Measurements from ENCODE around the gene GPR26. TPM values are rescaled to one million over a fixed set of nuclear protein-coding genes. Genes with fewer than 3 reads are reported as not detected.

The GPR26 gene
- total RNA-seq, 1 donor, result under 0.01 TPM

DNA sequence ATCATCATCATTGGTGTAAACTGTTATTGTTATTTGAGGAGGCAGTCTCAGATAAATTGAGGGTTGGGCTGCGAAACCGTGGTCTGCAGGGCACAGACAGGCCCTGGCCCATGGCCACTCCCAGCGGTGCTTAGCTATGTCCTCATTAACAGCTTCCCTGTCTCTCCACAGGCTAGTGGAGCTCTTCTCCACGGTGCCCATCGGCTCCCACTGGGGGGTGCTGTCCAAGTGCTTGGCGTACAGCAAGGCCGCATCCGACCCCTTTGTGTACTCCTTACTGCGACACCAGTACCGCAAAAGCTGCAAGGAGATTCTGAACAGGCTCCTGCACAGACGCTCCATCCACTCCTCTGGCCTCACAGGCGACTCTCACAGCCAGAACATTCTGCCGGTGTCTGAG lies 21.6 kb downstream of the GPR26 start:
- DNase-seq (ENCODE audit: low read depth), result no peak
- TF ChIP-seq, protein P1, sequence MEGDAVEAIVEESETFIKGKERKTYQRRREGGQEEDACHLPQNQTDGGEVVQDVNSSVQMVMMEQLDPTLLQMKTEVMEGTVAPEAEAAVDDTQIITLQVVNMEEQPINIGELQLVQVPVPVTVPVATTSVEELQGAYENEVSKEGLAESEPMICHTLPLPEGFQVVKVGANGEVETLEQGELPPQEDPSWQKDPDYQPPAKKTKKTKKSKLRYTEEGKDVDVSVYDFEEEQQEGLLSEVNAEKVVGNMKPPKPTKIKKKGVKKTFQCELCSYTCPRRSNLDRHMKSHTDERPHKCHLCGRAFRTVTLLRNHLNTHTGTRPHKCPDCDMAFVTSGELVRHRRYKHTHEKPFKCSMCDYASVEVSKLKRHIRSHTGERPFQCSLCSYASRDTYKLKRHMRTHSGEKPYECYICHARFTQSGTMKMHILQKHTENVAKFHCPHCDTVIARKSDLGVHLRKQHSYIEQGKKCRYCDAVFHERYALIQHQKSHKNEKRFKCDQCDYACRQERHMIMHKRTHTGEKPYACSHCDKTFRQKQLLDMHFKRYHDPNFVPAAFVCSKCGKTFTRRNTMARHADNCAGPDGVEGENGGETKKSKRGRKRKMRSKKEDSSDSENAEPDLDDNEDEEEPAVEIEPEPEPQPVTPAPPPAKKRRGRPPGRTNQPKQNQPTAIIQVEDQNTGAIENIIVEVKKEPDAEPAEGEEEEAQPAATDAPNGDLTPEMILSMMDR (IDR thresholded peaks at IDR 0.05; ENCODE audit: insufficient read depth, low read length), result no peak

DNA sequence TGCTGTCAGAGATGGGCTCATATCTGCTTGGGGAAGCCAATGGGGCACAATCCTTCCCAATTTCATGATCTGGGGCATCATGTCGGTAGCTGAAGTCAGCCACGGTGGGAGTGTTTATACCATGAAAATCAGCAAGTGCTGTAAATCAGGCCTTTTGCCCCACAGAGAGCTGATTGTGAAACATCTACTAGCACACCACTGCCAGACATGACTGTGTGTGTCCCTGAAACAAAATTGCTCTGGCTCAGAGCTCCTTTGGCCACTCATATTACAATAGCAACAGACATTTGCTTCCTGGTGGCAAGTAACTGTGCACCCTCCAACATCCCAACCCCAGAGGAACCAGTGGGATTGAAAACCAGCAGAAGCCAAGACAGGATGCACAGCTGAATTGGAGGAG lies 23.7 kb downstream of the GPR26 start:
- TF ChIP-seq, protein P1 (IDR thresholded peaks at IDR 0.05; ENCODE audit: insufficient read depth, low read length), result no peak
- DNase-seq (ENCODE audit: low read depth), result no peak
- no peak overlapping the region for H3K4me3 ChIP-seq (ENCODE audit: low read depth, low read length)

More for the DNA sequence above, 21.6 kb downstream of the GPR26 start:
- H3K4me3 ChIP-seq (ENCODE audit: low read depth, low read length), result no peak overlapping the region

DNA sequence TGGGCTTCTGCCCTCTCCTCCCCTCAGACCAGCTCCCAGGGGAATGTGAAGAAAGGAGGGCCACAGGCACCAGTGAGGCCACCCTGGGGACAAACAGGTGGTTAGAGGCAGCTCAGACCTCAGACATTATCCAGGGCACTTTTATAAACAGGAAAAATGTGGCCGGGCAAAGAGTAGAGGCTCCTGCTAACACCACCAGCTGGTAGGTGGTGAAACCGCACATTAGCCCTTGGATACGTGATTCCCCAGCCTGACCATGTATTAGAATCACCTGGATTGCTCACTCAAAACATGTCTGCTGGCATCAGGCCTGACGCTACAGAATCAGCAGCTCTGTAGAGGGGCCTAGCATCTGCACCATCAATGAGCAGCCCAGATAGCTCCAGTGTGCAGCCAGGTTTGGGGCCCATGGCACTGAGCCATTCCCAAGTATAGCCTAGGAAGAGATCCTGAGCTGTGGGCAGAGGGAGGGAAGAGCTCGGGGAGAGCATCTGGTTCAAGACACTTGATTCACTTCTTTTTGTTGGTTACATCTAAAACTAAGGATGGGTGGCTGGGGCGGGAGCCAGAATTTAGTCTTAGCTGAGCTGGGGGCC lies 37.1 kb downstream of the GPR26 start:
- no peak for DNase-seq (ENCODE audit: low read depth)
- TF ChIP-seq, protein P1 (IDR thresholded peaks at IDR 0.05; ENCODE audit: insufficient read depth, low read length), result no peak
- H3K4me3 ChIP-seq (ENCODE audit: low read depth, low read length), result no peak overlapping the region

DNA sequence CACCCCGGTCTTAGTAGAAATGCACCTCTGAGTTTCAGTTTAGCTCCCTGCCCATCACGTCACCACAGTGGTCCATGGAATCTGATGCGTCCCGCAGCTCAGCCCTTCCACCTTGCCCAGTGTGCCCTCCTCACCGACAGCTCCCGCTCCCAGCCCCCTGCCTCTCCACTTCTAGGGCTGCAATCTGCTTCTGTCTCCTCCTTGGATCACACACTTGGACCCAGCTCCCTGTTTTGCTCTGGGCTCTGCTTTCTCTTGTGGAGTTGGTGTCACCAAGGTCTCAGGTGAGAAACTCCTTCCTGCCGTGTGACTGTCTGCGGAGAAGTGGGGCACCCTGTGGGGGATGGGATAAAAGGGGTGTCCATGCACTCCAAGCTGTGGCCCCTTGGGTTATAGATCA lies 37.9 kb downstream of the GPR26 start:
- H3K4me3 ChIP-seq (ENCODE audit: low read depth, low read length), result no peak overlapping the region
- DNase-seq (ENCODE audit: low read depth), result no peak
- TF ChIP-seq, protein P1 (IDR thresholded peaks at IDR 0.05; ENCODE audit: insufficient read depth, low read length), result no peak

DNA sequence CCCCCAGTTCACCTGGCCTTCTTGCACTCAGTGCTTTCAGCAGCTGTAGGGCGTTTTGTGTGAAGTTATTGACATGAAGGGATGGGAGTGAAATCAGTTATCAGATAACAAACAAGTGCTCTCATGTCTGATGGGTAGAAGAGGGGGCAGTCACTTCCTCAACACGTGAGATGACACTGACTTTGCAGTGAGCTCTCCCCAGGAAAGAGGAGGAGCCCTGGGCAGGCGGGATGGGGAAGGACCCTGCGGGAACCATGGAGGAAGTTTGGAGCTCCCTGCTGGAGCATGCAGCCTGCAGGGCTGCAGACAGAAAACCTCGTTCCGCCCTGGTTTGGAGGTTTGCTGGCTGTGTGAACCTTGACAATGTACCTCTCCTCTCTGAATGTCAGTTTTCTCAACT lies 38.7 kb downstream of the GPR26 start:
- TF ChIP-seq, protein P1 (IDR thresholded peaks at IDR 0.05; ENCODE audit: insufficient read depth, low read length), result no peak
- no peak for DNase-seq (ENCODE audit: low read depth)
- H3K4me3 ChIP-seq (ENCODE audit: low read depth, low read length), result no peak overlapping the region

DNA sequence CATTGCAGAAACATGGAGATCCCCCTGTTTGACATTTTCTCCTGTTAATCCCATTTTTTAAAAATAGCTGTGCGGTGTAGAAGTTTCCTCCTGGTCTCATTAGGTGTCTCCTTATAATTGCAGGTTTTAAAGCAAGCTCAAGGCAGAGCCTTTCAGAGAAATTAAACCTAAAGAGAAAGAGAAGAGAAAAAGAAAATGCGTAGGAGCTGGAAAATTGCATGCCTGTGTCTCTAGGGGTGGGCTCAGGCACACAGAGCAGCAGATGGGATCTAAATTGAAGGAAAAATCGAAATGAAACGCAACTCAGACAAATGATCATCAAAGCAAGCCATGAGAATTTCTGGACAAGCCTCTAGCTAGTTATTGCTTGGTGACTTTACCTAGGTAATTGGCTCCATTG lies 40.1 kb downstream of the GPR26 start:
- no peak for DNase-seq (ENCODE audit: low read depth)
- TF ChIP-seq, protein P1 (IDR thresholded peaks at IDR 0.05; ENCODE audit: insufficient read depth, low read length), result no peak

DNA sequence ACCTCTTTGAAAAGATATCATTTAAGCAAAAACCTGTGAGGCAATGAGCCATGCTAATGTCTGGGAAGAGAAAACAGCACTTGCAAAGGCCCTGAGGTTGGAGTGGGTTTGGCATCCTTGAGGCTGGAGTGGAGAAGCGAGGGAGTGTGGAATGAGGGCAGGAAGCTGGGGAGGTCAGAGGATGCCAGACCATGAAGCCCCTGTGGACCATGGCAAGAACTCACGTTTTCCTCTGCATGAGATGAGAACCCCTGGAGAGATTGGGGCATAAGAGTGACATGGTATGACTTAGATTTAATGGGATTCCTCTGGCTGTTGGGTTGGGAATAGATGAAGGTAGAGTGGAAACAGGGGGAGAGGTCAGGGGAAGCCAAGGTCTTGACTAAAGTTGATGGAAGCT lies 49.4 kb downstream of the GPR26 start:
- TF ChIP-seq, protein P1 (IDR thresholded peaks at IDR 0.05; ENCODE audit: insufficient read depth, low read length), result no peak
- no peak overlapping the region for H3K4me3 ChIP-seq (ENCODE audit: low read depth, low read length)
- no peak for DNase-seq (ENCODE audit: low read depth)

More for the DNA sequence above, 40.1 kb downstream of the GPR26 start:
- H3K4me3 ChIP-seq (ENCODE audit: low read depth, low read length), result no peak overlapping the region

Measured in fibroblast of the aortic adventitia (primary cell).